HG03097 (cell line): ENCODE data around the gene TRANK1.
"Not testable (repeated sequence)": the region's sequence is repeated elsewhere in the genome, so short reads cannot be mapped to it uniquely, and the experiment has no call there.

ENCODE experiments used
- ATAC-seq: cut with Tn5 transposase; IDR thresholded peaks from one replicate; pipeline ENCODE4 v1.9.1; 2021; ENCODE audit not compliant: unreplicated experiment, low FRiP score

The TRANK1 gene

GRCh38 chr3:36944641-36945270 lies at the start of gene TRANK1:
TSS of gene TRANK1 (minus strand) at chr3:36945054. CDS start at chr3:36944809, 245 bp downstream.
- peak; percentile 61 for ATAC-seq

- ATAC-seq: peak; percentile 93
Measured at GRCh38 chr3:36993326-36994283, 48.8 kb upstream of the TRANK1 start, which contains the start of gene MLH1. TSS of gene MLH1 (plus strand) at chr3:36993518. CDS start at chr3:36993548, 30 bp downstream.

GRCh38 chr3:36992806-36993325 lies 48.0 kb upstream of the TRANK1 start, which contains the start of gene EPM2AIP1:
TSS of gene EPM2AIP1 (minus strand) at chr3:36993131. CDS start at chr3:36993077, 54 bp downstream.
- peak; percentile 87 for ATAC-seq

- no peak for ATAC-seq
Measured at GRCh38 chr3:36991923-36992805, 47.3 kb upstream of the TRANK1 start.

GRCh38 chr3:36991147-36991546 lies 46.3 kb upstream of the TRANK1 start:
- ATAC-seq: no peak

- no peak for ATAC-seq
Measured at GRCh38 chr3:36989568-36989967, 44.7 kb upstream of the TRANK1 start.

GRCh38 chr3:36989005-36989404 lies 44.2 kb upstream of the TRANK1 start:
- ATAC-seq: no peak

- ATAC-seq: no peak
Measured at GRCh38 chr3:36988356-36988755, 43.5 kb upstream of the TRANK1 start.

GRCh38 chr3:36981006-36981405 lies 36.2 kb upstream of the TRANK1 start:
- ATAC-seq: no peak

- ATAC-seq: no peak
Measured at GRCh38 chr3:36973139-36973538, 28.3 kb upstream of the TRANK1 start.

- ATAC-seq: no peak
Measured at GRCh38 chr3:36972163-36972562, 27.3 kb upstream of the TRANK1 start.

GRCh38 chr3:36969540-36970432 lies 24.9 kb upstream of the TRANK1 start:
- peak; percentile 99 for ATAC-seq

- ATAC-seq: no peak
Measured at GRCh38 chr3:36969085-36969484, 24.2 kb upstream of the TRANK1 start.

- no peak for ATAC-seq
Measured at GRCh38 chr3:36965440-36965839, 20.6 kb upstream of the TRANK1 start.

- ATAC-seq: no peak
Measured at GRCh38 chr3:36964817-36965216, 20.0 kb upstream of the TRANK1 start.

GRCh38 chr3:36964331-36964730 lies 19.5 kb upstream of the TRANK1 start:
- no peak for ATAC-seq

GRCh38 chr3:36963008-36963407 lies 18.2 kb upstream of the TRANK1 start:
- ATAC-seq: not testable (repeated sequence)

GRCh38 chr3:36960502-36960901 lies 15.6 kb upstream of the TRANK1 start:
- ATAC-seq: no peak

- no peak for ATAC-seq
Measured at GRCh38 chr3:36959821-36960220, 15.0 kb upstream of the TRANK1 start.
